SU-DHL-6 (cell line): ENCODE data around the gene IFT74.

Source experiments
- H2AFZ ChIP-seq: fragments of 200-600 bp; sonication (generic); 2 replicates; pipeline ENCODE4 v1.6.1; 2014; ENCODE audit warnings: low read depth, mild to moderate bottlenecking, moderate library complexity, mixed read lengths, antibody characterized with exemption, low read length; ENCODE audit not compliant: severe bottlenecking
- H3F3A ChIP-seq: fragments of 200-600 bp; shearing (Covaris generic); 2 replicates; pipeline ENCODE4 v1.6.0; 2016; ENCODE audit warnings: antibody characterized with exemption, mild to moderate bottlenecking; ENCODE audit not compliant: insufficient read depth
- H3K27ac ChIP-seq: fragments of 200-600 bp; sonication (generic); 2 replicates; pipeline ENCODE4 v1.5.1; 2016; ENCODE audit warnings: low read depth, mild to moderate bottlenecking, low read length, moderate library complexity, mixed read lengths
- H3K27me3 ChIP-seq: fragments of 200-600 bp; sonication (generic), shearing (Covaris generic); 2 replicates; pipeline ENCODE4 v1.6.0; 2014; ENCODE audit warnings: mild to moderate bottlenecking, low read length
- H3K36me3 ChIP-seq: fragments of 200-600 bp; sonication (generic); 2 replicates; pipeline ENCODE4 v1.6.1; 2014; ENCODE audit warnings: mild to moderate bottlenecking, low read length, mixed read lengths
- H3K4me2 ChIP-seq: fragments of 300-600, 200-600 bp; shearing (Covaris generic), sonication (generic); 2 replicates; pipeline ENCODE4 v1.6.0; 2014; ENCODE audit warnings: low read length, low read depth, mild to moderate bottlenecking; ENCODE audit not compliant: poor library complexity, severe bottlenecking
- H3K4me3 ChIP-seq: fragments of 200-600 bp; sonication (generic); 2 replicates; pipeline ENCODE4 v1.5.1; 2014; ENCODE audit warnings: antibody characterized with exemption, low read length, mild to moderate bottlenecking, mixed read lengths; ENCODE audit not compliant: insufficient read depth, poor library complexity, severe bottlenecking
- H3K79me2 ChIP-seq: fragments of 200-600 bp; sonication (generic); 2 replicates; pipeline ENCODE4 v1.6.1; 2014; ENCODE audit warnings: mild to moderate bottlenecking, low read length, moderate library complexity; ENCODE audit not compliant: insufficient read depth
- H3K9ac ChIP-seq: fragments of 200-600 bp; sonication (generic); 2 replicates; pipeline ENCODE4 v1.7.0; 2014; ENCODE audit warnings: mild to moderate bottlenecking, low read length
- H3K9me2 ChIP-seq: fragments of 200-600 bp; sonication (generic); replicated peaks from 2 replicates; pipeline ENCODE4 v1.6.1; 2014; ENCODE audit warnings: low read length; ENCODE audit not compliant: insufficient read depth
- H3K9me3 ChIP-seq: fragments of 200-600 bp; sonication (generic); 2 replicates; pipeline ENCODE4 v1.6.1; 2014; ENCODE audit warnings: low read length, mixed read lengths; ENCODE audit not compliant: insufficient read depth
- H4K20me1 ChIP-seq: fragments of 200-600 bp; sonication (generic); 2 replicates; pipeline ENCODE4 v1.6.1; 2014; ENCODE audit warnings: low read depth, mild to moderate bottlenecking, antibody characterized with exemption, low read length, moderate library complexity, mixed read lengths
- CTCF ChIP-seq: fragments of 200-600 bp; sonication (generic); IDR thresholded peaks from one replicate; pipeline ENCODE4 v1.5.1; 2017; ENCODE audit warnings: antibody characterized with exemption, mild to moderate bottlenecking, low read length, moderate library complexity; ENCODE audit not compliant: insufficient read depth, poor library complexity, severe bottlenecking
- EZH2phosphoT487 ChIP-seq: fragments of 200-600 bp; sonication (generic), shearing (Covaris generic); conservative IDR thresholded peaks from 2 replicates; pipeline ENCODE4 v1.6.1; 2018; ENCODE audit warnings: mild to moderate bottlenecking, antibody characterized with exemption, low read length, moderate library complexity, mixed read lengths

Gene IFT74

GRCh38 chr9:27043176-27043575, 87.0 kb downstream of the IFT74 start:
- Histone ChIP-seq H2AFZ (no peak overlapping the region), H3K4me3 (no peak overlapping the region), H3K27ac (no peak overlapping the region), H3K9ac (no peak overlapping the region), H3F3A (no peaks in the 10 kb centered on the region), H3K9me3 (no peaks in the 10 kb centered on the region), H4K20me1 (no peaks in the 10 kb centered on the region), H3K36me3 (no peaks in the 10 kb centered on the region), H3K79me2 (no peaks in the 10 kb centered on the region), H3K27me3 (no peaks in the 10 kb centered on the region), H3K9me2 (no peaks in the 10 kb centered on the region), H3K4me2 (no peak overlapping the region)
- TF ChIP-seq CTCF (no peak), EZH2phosphoT487 (no peak)

GRCh38 chr9:27047136-27047535, 90.9 kb downstream of the IFT74 start:
- TF ChIP-seq EZH2phosphoT487 (no peak), CTCF (no peak)
- H3K27ac ChIP-seq, result no peak overlapping the region

GRCh38 chr9:27053369-27054022, 97.3 kb downstream of the IFT74 start:
- Histone ChIP-seq H3K27ac (no peak overlapping the region), H3F3A (0 out of 2 replicates have a peak, but pooled peaks cover 2% of the 10 kb centered on the region), H3K9me3 (no peaks in the 10 kb centered on the region), H3K9ac (no peak overlapping the region), H3K4me3 (no peak overlapping the region), H4K20me1 (no peaks in the 10 kb centered on the region), H3K79me2 (no peaks in the 10 kb centered on the region), H3K9me2 (no peaks in the 10 kb centered on the region), H2AFZ (no peak overlapping the region), H3K36me3 (no peaks in the 10 kb centered on the region), H3K27me3 (no peaks in the 10 kb centered on the region), H3K4me2 (no peak overlapping the region)
- TF ChIP-seq CTCF (no peak), EZH2phosphoT487 (no peak)

More at GRCh38 chr9:27047136-27047535, 90.9 kb downstream of the IFT74 start:
- no peaks in the 10 kb centered on the region for H3K79me2 ChIP-seq
- no peak overlapping the region for H3K4me2 ChIP-seq
- H3K36me3 ChIP-seq, result no peaks in the 10 kb centered on the region
- H3K9me3 ChIP-seq, result no peaks in the 10 kb centered on the region
- no peaks in the 10 kb centered on the region for H3K27me3 ChIP-seq
- no peak overlapping the region for H3K4me3 ChIP-seq
- no peaks in the 10 kb centered on the region for H3K9me2 ChIP-seq
- H3F3A ChIP-seq, result no peaks in the 10 kb centered on the region
- no peak overlapping the region for H2AFZ ChIP-seq
- no peak overlapping the region for H3K9ac ChIP-seq
- H4K20me1 ChIP-seq, result no peaks in the 10 kb centered on the region
